ENCODE measurements around the gene CEP83. TPM values are rescaled to one million over a fixed set of nuclear protein-coding genes. Genes with fewer than 3 reads are reported as not detected.
"Not testable (repeated sequence)": the region's sequence is repeated elsewhere in the genome, so short reads cannot be mapped to it uniquely, and the experiment has no call there.

Gene CEP83
- total and polyA plus RNA-seq, 5 experiments from 2014 or later, result 5.7 to 17.4 (median 6.6) TPM

DNA sequence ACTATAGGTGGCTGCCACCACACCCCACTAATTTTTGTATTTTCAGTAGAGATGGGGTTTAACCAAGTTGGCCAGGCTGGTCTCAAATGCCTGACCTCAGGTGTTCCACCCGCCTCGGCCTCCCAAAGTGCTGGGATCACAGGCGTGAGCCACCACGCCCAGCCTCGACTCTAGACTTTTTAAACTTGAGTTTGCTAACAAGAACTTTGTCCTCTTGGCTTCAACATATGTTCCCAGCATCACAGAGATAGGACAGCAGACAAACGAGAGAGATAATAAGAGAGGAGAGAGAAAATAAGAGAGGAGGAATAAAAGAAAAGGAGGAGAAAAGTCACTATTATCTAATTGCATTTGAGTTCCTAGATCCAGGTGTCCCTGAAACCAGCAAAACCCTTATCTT is 119.1 kb downstream of the CEP83 start:
- Mint-ChIP-seq H3K27me3 (no peaks in the 10 kb centered on the region), H3K4me1 (peaks cover 0 to 2% (median 0%) of the 10 kb centered on the region in 4 donors), H3K4me3 (no peak overlapping the region), H3K9me3 (peaks cover 0 to 7% (median 2%) of the 10 kb centered on the region in 9 donors), H3K27ac (no peak overlapping the region), H3K36me3 (peaks cover 13 to 27% (median 15%) of the 10 kb centered on the region in 3 donors)
- ATAC-seq (no peak), DNase-seq (no peak)
- POLR2A ChIA-PET, result no interaction called here

DNA sequence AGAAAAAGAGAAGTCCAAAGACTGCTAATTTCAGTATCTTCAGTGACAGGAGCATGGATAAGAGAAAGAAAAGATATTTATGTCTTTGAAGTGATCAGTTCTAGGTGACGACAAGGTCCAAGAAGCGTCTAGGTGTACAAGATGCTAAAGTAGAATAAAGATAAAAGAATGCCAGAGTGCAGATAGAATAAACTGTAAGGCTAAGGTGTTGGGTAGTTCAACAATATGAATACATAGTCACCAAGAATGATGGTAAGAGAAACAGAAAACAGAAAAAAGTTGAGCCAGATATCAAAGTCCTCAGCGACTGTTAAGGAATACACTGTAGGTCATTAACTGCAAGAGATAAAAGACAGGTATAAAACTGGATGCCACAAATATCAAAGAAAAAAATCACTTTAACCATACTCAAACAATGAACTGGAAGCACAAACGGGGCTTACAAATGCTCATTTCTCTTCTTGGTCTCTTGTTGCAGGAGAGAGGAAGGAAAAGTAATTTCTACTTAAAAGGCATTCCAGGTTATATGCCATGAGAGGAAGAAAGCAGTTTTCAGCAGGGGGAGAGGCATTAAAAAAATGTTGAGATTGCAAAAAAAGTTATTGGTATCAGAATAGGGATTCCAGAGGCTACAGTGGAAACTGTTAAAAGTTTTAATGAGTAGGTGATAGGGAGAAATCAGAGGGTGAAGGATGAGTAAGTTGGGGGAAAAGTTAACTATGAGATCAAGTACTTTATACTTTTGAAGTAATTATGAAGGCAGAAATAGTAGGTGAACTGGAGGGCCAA is 121.5 kb downstream of the CEP83 start:
- POLR2A ChIA-PET, result no interaction called here
- DNase-seq, result no peak
- peaks cover 0 to 4% (median 0%) of the 10 kb centered on the region in 9 donors for H3K9me3 Mint-ChIP-seq
- ATAC-seq, result no peak
- H3K27me3 Mint-ChIP-seq, result no peaks in the 10 kb centered on the region
- H3K36me3 Mint-ChIP-seq, result peaks cover 10 to 18% (median 18%) of the 10 kb centered on the region in 3 donors
- H3K4me1 Mint-ChIP-seq, result peaks cover 0 to 2% (median 0%) of the 10 kb centered on the region in 4 donors
- H3K27ac Mint-ChIP-seq, result peak overlapping the region in 1 of 10 donors; percentile 5
- no peak overlapping the region for H3K4me3 Mint-ChIP-seq

DNA sequence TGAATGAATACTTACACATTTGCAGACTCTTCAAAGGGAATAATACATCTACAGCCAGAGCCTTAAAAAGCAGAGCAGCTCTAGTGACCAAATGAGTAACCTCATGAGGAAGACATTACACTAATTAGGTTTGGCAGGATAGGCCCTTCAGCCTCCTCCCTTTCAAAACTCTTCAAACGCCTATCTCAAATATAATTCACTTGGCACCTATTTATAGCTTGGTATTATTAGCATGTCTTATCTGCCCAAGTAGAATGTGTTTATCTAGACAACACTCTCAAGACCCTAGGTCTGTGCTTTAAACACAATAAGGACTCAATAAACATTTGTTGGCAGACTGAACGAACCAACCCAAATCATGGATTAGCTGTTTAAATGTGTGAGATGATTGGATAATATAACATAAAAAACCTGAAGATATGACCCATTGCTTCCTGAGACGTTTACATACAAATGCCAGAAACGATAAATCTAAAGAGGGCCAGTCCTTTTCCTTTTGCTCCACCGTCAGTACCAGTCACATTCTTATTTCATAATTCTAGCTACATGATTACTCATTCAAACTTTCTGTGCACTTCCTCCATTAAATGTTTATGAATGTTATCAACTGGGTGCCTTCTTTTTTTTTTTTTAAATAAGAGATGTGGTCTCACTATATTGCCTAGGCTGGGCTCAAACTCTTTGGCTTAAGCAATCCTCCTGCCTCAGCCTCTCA is 123.3 kb downstream of the CEP83 start:
- ATAC-seq (no peak), DNase-seq (no peak)
- H3K9me3 Mint-ChIP-seq, result no peaks in the 10 kb centered on the region
- peaks cover 13 to 21% (median 19%) of the 10 kb centered on the region in 3 donors for H3K36me3 Mint-ChIP-seq
- no peaks in the 10 kb centered on the region for H3K4me1 Mint-ChIP-seq
- H3K27ac Mint-ChIP-seq, result no peak overlapping the region
- POLR2A ChIA-PET, result no interaction called here
- no peak overlapping the region for H3K4me3 Mint-ChIP-seq
- H3K27me3 Mint-ChIP-seq, result no peaks in the 10 kb centered on the region

DNA sequence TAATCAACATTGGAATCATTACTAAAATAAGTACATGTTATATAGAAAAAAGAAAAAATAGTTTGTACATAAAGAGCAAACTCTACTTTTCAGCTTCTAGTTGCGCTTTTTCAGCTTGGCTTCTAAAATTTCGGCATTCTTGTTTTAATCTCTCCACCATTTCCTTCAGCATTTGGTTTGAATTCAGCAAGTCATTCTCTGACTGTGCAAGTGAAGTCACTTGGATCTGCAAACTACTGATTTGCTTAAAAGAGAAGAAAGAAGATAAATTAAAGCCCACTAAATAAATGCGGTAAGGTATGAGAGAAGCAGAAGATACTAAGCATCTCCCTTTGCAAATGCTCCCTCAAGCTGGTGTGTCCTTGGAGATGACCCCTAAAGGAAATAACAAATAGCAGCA is 126.3 kb downstream of the CEP83 start:
- Mint-ChIP-seq H3K9me3 (no peaks in the 10 kb centered on the region), H3K27me3 (no peaks in the 10 kb centered on the region), H3K27ac (no peak overlapping the region), H3K36me3 (peaks cover 8 to 41% (median 21%) of the 10 kb centered on the region in 3 donors), H3K4me1 (no peaks in the 10 kb centered on the region), H3K4me3 (no peak overlapping the region)
- POLR2A ChIA-PET, result no interaction called here
- DNase-seq, result no peak
- ATAC-seq, result no peak

DNA sequence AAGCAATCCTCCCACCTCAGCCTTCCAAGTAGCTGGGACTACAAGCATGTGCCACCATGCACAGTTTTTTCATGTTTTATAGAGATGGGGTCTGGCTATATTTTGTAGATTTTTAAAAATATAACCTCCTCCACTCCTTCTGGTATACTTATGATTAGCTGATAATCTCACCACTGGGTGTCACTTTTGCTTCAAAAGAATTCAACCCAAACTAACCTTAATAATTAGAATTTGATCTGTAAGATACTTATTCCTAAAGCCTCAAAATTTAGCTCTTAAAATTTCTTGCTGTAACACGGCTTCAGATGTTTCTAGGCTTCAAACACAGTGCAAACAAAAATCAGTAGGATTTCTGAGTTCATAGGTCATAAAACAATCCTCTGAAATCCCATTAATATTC is 130.3 kb downstream of the CEP83 start:
- DNase-seq (no peak), ATAC-seq (no peak)
- H3K4me3 Mint-ChIP-seq, result no peak overlapping the region
- no peak overlapping the region for H3K27ac Mint-ChIP-seq
- POLR2A ChIA-PET, result no interaction called here
- no peaks in the 10 kb centered on the region for H3K27me3 Mint-ChIP-seq
- H3K9me3 Mint-ChIP-seq, result peaks cover 0 to 7% (median 0%) of the 10 kb centered on the region in 9 donors
- H3K36me3 Mint-ChIP-seq, result peaks cover 16 to 67% (median 58%) of the 10 kb centered on the region in 3 donors
- no peaks in the 10 kb centered on the region for H3K4me1 Mint-ChIP-seq

DNA sequence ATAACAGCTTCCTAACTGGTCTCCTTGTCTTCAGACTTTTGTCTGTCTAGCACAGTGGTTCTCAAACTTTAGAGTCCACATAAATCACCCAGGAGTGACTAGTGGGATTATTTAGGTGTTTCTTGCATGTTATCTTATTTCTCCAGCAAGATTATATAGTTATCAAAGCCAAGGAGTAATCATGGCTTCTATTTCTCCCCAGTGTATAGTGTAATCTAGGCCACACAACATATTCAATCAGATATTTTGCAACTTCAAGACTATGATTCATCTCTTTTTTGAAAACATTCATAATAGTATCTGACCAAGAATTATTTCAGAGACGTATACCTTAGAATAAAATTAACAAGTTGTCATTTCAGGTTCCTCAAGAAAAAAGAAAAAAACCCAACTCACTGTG is 131.9 kb downstream of the CEP83 start:
- H3K27me3 Mint-ChIP-seq, result no peaks in the 10 kb centered on the region
- H3K27ac Mint-ChIP-seq, result peak overlapping the region in 1 of 10 donors; percentile 39
- peaks cover 27 to 65% (median 65%) of the 10 kb centered on the region in 3 donors for H3K36me3 Mint-ChIP-seq
- H3K4me1 Mint-ChIP-seq, result no peaks in the 10 kb centered on the region
- no peak overlapping the region for H3K4me3 Mint-ChIP-seq
- POLR2A ChIA-PET, result no interaction called here
- DNase-seq (no peak), ATAC-seq (no peak)
- H3K9me3 Mint-ChIP-seq, result peaks cover 0 to 7% (median 0%) of the 10 kb centered on the region in 9 donors

DNA sequence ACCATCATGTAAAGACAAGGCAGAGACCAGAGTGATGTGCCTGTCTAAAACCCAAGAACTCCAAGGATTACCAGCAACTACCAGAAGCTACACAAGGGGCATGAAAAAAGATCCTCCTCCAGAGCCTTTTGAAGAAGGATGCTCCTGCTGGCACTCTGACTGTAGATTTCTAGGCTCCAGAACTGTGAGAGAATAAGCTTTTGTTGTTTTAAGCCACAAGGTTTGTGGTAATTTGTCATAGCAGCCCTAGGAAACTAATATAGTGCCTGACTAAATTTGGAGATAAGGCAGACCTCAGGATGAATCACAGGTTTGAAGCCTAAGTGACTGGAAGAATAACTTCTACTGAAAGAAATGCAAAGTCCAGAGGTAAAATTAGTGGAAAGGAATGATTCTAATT is 132.9 kb downstream of the CEP83 start:
- peak overlapping the region in 1 of 10 donors; percentile 24 for H3K27ac Mint-ChIP-seq
- H3K4me1 Mint-ChIP-seq, result no peaks in the 10 kb centered on the region
- POLR2A ChIA-PET, result no interaction called here
- no peak for DNase-seq
- H3K27me3 Mint-ChIP-seq, result no peaks in the 10 kb centered on the region
- ATAC-seq, result no peak
- peaks cover 0 to 7% (median 0%) of the 10 kb centered on the region in 9 donors for H3K9me3 Mint-ChIP-seq
- H3K4me3 Mint-ChIP-seq, result no peak overlapping the region
- H3K36me3 Mint-ChIP-seq, result peaks cover 24 to 69% (median 64%) of the 10 kb centered on the region in 3 donors

DNA sequence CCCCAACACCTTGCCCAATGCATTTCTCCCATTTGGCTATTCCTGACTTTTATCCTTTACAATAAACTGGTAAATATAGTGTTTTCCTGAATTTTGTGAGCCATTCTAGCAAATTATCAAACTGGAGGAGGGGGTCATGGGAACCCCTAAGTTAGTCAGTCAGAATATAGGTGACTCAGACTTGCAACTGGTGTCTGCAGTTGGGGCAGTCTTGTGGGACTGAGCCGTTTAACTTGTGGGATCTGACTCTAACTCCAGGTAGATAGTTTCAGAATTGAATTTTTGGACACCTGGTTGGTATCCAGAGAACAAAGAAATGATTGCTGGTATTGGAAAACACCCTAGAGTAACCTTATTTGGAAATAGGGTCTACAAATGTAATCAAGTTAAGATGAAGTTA is 133.4 kb downstream of the CEP83 start:
- Mint-ChIP-seq H3K4me1 (no peaks in the 10 kb centered on the region), H3K27ac (no peak overlapping the region), H3K36me3 (peaks cover 25 to 69% (median 62%) of the 10 kb centered on the region in 3 donors), H3K27me3 (no peaks in the 10 kb centered on the region), H3K4me3 (no peak overlapping the region), H3K9me3 (peaks cover 0 to 11% (median 5%) of the 10 kb centered on the region in 9 donors)
- ATAC-seq, result no peak
- POLR2A ChIA-PET, result no interaction called here
- DNase-seq, result no peak

DNA sequence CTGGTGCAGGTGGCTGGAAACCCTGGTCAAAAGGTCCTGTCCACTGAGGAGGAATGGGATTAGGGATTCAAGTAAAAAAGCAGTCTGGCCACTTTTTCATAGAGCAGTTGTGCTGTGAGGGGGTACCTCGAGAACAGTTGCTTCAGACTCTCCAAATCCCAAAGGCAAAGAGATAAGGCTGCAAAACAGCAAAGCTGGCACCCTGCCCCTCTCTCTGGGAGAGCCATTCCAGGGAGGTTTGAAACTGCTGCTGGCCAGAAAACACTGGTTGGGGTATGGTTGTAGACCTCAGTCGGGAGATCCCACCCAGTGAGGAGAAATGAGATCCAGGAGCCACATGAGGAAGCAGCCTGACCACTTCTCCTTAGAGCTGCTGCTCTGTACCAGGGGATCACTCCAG is 137.3 kb downstream of the CEP83 start:
- Mint-ChIP-seq H3K4me1 (peaks cover 0 to 12% (median 0%) of the 10 kb centered on the region in 4 donors), H3K27ac (no peak overlapping the region), H3K27me3 (no peaks in the 10 kb centered on the region), H3K9me3 (peaks cover 0 to 49% (median 40%) of the 10 kb centered on the region in 9 donors), H3K36me3 (peaks cover 50 to 90% (median 55%) of the 10 kb centered on the region in 3 donors), H3K4me3 (no peak overlapping the region)
- ATAC-seq (no peak), DNase-seq (no peak)
- POLR2A ChIA-PET, result no interaction called here

DNA sequence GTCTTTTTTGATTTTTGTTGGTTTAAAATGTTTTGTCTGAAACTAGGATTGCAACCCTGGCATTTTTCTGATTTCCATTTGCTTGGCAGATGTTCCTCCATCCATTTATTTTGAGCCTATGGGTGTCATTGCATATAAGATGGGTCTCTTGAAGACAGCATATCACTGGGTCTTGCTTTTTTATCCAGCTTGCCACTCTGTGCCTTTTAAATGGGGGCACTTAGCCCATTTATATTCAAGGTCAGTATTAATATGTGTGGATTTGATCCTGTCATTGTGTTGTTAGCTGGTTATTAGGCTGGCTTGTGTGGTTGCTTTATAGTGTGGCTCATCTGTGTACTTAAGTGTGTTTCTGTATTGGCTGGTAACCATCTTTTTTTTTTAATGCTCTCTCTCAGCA is 139.6 kb downstream of the CEP83 start:
- DNase-seq, result no peak
- ATAC-seq, result no peak
- Mint-ChIP-seq H3K27ac (peak overlapping the region in 1 of 10 donors; percentile 11), H3K36me3 (peaks cover 36 to 69% (median 65%) of the 10 kb centered on the region in 3 donors), H3K27me3 (no peaks in the 10 kb centered on the region), H3K4me3 (peak overlapping the region in 1 of 10 donors; percentile 24), H3K4me1 (peaks cover 0 to 12% (median 0%) of the 10 kb centered on the region in 4 donors), H3K9me3 (peaks cover 0 to 58% (median 45%) of the 10 kb centered on the region in 9 donors)
- POLR2A ChIA-PET, result no interaction called here

DNA sequence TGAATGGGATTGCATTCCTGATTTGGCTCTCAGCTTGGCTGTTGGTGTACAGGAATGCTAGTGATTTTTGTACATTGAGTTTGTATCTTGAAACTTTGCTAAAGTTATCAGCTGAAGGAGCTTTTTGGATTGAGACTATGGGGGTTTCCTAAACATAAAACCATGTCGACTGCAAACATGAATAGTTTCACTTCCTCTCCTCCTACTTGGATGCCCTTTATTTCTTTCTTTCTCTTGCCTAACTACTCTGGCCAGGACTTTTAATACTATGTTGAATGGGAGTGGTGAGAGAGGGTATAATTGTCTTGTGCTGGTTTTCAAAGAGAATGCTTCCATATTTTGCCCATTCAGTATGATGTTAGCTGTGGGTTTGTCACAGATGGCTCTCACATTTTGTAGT is 141.5 kb downstream of the CEP83 start:
- ATAC-seq, result no peak
- no peaks in the 10 kb centered on the region for H3K27me3 Mint-ChIP-seq
- no peak for DNase-seq
- peaks cover 0 to 12% (median 0%) of the 10 kb centered on the region in 4 donors for H3K4me1 Mint-ChIP-seq
- POLR2A ChIA-PET, result interaction anchor here (0.5 kb wide), 1 partner anchor 13 kb away, joined by 4 read pairs; no protein-coding TSS in a partner anchor
- peak overlapping the region in 1 of 10 donors; percentile 53 for H3K27ac Mint-ChIP-seq
- peaks cover 0 to 60% (median 45%) of the 10 kb centered on the region in 9 donors for H3K9me3 Mint-ChIP-seq
- H3K4me3 Mint-ChIP-seq, result peak overlapping the region in 1 of 10 donors; percentile 17
- H3K36me3 Mint-ChIP-seq, result peaks cover 23 to 52% (median 50%) of the 10 kb centered on the region in 3 donors

DNA sequence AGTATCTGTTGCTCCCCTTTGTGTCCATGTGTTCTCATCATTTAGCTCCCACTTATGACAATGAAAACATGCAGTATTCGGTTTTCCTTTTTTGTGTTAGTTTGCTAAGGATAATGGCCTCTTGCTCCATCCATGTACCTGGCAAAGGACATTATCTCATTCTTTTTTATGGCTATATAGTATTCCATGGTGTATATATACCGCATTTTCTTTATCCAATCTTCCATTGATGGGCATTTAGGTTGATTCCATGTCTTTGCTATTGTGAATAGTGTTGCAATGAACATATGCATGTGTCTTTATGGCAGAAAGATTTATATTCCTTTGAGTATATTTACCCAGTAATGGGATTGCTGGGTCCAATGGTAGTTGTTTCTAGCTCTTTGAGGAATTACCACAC is 143.1 kb downstream of the CEP83 start:
- POLR2A ChIA-PET, H3K27ac Mint-ChIP-seq, H3K4me3 Mint-ChIP-seq, DNase-seq, ATAC-seq, H3K27me3 Mint-ChIP-seq: not testable (repeated sequence)
- Mint-ChIP-seq H3K36me3 (peaks cover 21 to 49% (median 45%) of the 10 kb centered on the region in 3 donors), H3K9me3 (peaks cover 0 to 60% (median 45%) of the 10 kb centered on the region in 9 donors), H3K4me1 (peaks cover 0 to 12% (median 0%) of the 10 kb centered on the region in 4 donors)

DNA sequence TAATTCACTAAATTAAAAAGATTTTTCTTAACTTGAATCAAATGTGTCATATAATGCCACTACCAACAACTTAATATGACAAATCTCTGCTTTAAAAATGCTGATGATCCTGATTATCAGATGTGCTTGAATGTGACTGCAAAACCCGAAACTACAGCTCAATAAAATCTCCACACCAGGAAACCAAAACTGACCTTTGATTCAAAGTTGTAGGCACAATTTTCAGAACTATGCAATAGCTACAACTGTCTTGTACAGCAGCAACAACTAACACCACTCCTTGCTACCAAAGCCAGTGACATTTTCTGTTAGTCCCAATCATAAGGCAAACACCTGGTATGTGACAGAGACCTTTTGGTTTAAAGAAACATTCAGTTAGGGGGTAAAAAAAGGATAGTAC is 147.3 kb downstream of the CEP83 start:
- POLR2A ChIA-PET, result no interaction called here
- Mint-ChIP-seq H3K4me1 (no peaks in the 10 kb centered on the region), H3K9me3 (peaks cover 0 to 18% (median 8%) of the 10 kb centered on the region in 9 donors), H3K27me3 (no peaks in the 10 kb centered on the region), H3K27ac (no peak overlapping the region), H3K4me3 (no peak overlapping the region), H3K36me3 (peaks cover 10 to 24% (median 20%) of the 10 kb centered on the region in 3 donors)
- DNase-seq (no peak), ATAC-seq (no peak)
